Thymus (tissue), 14 donors: ENCODE results near the gene KCTD19. TPM values are rescaled to one million over a fixed set of nuclear protein-coding genes. Genes with fewer than 3 reads are reported as not detected.
"Not testable (repeated sequence)": the region's sequence is repeated elsewhere in the genome, so short reads cannot be mapped to it uniquely, and the experiment has no call there.

Source experiments
- DNase-seq, 9 donors: peaks; one replicate each; pipeline ENCODE4 v3.0.0-alpha.2; 2013; ENCODE audit warnings: low spot score in 9 of 9, low read depth in 6 of 9, missing footprints in 1 of 9
- H3K27ac ChIP-seq, 2 donors: one replicate each; pipeline ENCODE4 v1.5.1; 2013; ENCODE audit warnings: control low read depth in 1 of 2, low read depth in 1 of 2, low read length in 1 of 2, mild to moderate bottlenecking in 1 of 2, moderate library complexity in 1 of 2
- H3K27me3 ChIP-seq, 2 donors: one replicate each; pipeline ENCODE4 v1.5.1; 2013; ENCODE audit warnings: low read length in 1 of 2; ENCODE audit not compliant: control insufficient read depth in 2 of 2, insufficient read depth in 1 of 2
- H3K36me3 ChIP-seq, 2 donors: one replicate each; pipeline ENCODE4 v1.5.1; 2013; ENCODE audit warnings: low read length in 1 of 2, mild to moderate bottlenecking in 1 of 2, moderate library complexity in 1 of 2; ENCODE audit not compliant: control insufficient read depth in 2 of 2, insufficient read depth in 2 of 2
- H3K4me1 ChIP-seq, 2 donors: one replicate each; pipeline ENCODE4 v1.5.1; 2013; ENCODE audit warnings: low read length in 2 of 2; ENCODE audit not compliant: control insufficient read depth in 2 of 2, insufficient read depth in 2 of 2
- H3K4me3 ChIP-seq, 2 donors: one replicate each; pipeline ENCODE4 v1.5.1; 2013; ENCODE audit warnings: low read length in 2 of 2, control low read depth in 1 of 2, mild to moderate bottlenecking in 1 of 2
- H3K9me3 ChIP-seq, 2 donors: one replicate each; pipeline ENCODE4 v1.5.1; 2013; ENCODE audit warnings: low read length in 1 of 2, mild to moderate bottlenecking in 1 of 2; ENCODE audit not compliant: control insufficient read depth in 2 of 2, insufficient read depth in 1 of 2
- WGBS: extraction: QIAGEN DNeasy Blood & Tissue Kit; methylation state at CpG from one replicate; pipeline ENCODE4 v1.1.7; 2013; 5-methylcytosine and 5-hydroxymethylcytosine counted together
- long read RNA-seq, 10 donors: transcript quantifications; one replicate each; lab custom pipeline, GENCODE V29; 2026
- polyA plus RNA-seq: library from polyadenylated mRNA; stranded (reverse); fragments of 200-250 nt; gene quantifications from one replicate; pipeline ENCODE4 v1.2.3, GENCODE V29; 2013
- total RNA-seq: library from RNA; stranded (reverse); fragments of 120-200 nt; gene quantifications from one replicate; pipeline ENCODE4 v1.2.4, GENCODE V29; 2013
- donor health status: healthy.

The KCTD19 gene
- total RNA-seq, result 0.19 TPM
- 0.34 TPM for polyA plus RNA-seq
- long read RNA-seq, donor 1, result 0 reads
- long read RNA-seq, donor 2, result 0 reads
- long read RNA-seq, donor 3, result 0 reads
- long read RNA-seq, donor 4, result 0 reads
- long read RNA-seq, donor 5, result 0 reads
- long read RNA-seq, donor 6, result 0 reads
- long read RNA-seq, donor 7, result 0 reads
- long read RNA-seq, donor 8, result 0 reads
- long read RNA-seq, donor 9, result 0 reads
- long read RNA-seq, donor 10, result 0 reads

DNA sequence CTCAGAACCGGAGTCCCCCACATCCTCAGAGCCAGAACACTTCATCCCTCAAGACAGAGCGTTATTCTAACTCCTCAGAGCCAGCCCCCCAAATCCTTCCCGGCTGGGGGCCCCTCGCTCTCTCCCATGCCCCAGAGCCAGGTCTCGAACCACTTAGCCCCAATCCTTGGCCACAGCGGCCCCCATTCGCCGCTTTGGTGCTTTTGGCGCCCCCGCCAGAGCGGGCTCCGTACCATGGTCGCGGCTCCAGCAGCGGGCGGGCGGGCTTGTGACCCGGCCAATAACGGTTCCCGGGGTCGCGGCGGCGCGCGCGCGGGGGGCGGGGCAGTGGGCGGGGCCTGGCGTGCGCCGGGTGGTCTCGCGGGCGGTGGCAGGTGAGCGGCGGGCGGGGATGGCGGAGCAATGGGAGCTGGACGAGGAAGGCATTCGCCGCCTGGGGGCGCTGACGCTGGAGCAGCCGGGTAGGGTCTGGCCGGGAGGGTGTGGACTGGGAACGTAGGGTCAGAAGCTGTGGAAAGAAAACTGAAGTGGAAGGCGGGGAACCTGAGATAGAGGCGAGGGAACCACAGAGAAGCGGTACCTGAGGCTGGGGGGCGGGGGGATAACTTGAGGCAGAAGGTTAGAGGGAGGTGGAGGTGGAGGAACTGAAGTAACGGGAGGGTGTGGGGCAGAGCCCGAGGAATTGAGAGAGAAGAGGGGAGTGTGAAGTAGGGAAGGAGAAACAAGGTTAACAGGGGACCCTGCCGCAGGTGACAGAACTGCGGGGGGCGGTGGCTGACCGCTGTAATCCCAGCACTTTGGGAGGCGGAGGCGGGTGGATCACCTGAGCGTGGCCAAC, at the start of gene KCTD19, which contains the start of gene LRRC36:
KCTD19 (minus strand) TSS at position 270 of the 838 bp plus-strand sequence; CDS start at position 236, 34 bp downstream.
LRRC36 (plus strand) TSS at position 344 of the 838 bp plus-strand sequence; CDS start at position 392, 48 bp downstream.
- Histone ChIP-seq H3K27me3 (peaks cover 0 to 29% of the 10 kb centered on the region in 2 donors), H3K9me3 (no peaks in the 10 kb centered on the region), H3K36me3 (no peaks in the 10 kb centered on the region), H3K4me3 (peak within 1 kb of the TSS; percentile 50 to 53), H3K27ac (no peak within 1 kb of the TSS), H3K4me1 (peaks cover 6 to 10% of the 10 kb centered on the region in 2 donors)
- 11% methylated on average over 61 of the region's 61 CpGs for WGBS
- peak; percentile 15 to 81 (median 59) for DNase-seq

DNA sequence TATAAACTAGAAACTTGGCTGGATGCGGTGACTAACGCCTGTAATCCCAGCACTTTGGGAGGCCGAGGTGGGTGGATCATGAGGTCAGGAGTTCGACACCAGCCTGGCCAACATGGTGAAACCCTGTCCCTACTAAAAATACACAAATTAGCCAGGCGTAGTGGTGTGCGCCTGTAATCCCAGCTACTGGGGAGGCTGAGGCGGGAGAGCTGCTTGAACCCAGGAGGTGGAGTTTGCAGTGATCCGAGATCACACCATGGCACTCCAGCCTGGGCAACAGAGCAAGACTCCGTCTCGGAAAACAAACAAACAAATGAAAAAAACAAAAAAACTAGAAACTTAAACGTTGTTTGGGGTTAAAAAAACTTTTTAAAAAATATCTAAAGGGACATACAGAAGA, 49.5 kb upstream of the KCTD19 start:
- H3K27ac ChIP-seq, DNase-seq, H3K9me3 ChIP-seq, H3K4me1 ChIP-seq, H3K27me3 ChIP-seq, H3K4me3 ChIP-seq, H3K36me3 ChIP-seq: not testable (repeated sequence)
- WGBS, result 94% methylated on average over 11 of the region's 11 CpGs

- Histone ChIP-seq H3K9me3 (no peaks in the 10 kb centered on the region), H3K4me1 (no peaks in the 10 kb centered on the region), H3K27me3 (peaks cover 0 to 6% of the 10 kb centered on the region in 2 donors), H3K36me3 (no peaks in the 10 kb centered on the region), H3K27ac (no peak overlapping the region), H3K4me3 (no peak overlapping the region)
- DNase-seq, result no peak
Measured at GRCh38 chr16:67372664-67373063, 46.1 kb upstream of the KCTD19 start.

- DNase-seq, result no peak
- WGBS, result 97% methylated on average over 4 of the region's 4 CpGs
- Histone ChIP-seq H3K36me3 (no peaks in the 10 kb centered on the region), H3K27ac (no peak overlapping the region), H3K9me3 (no peaks in the 10 kb centered on the region), H3K4me3 (no peak overlapping the region), H3K27me3 (peaks cover 0 to 3% of the 10 kb centered on the region in 2 donors), H3K4me1 (no peaks in the 10 kb centered on the region)
Measured at GRCh38 chr16:67370661-67371060, 44.1 kb upstream of the KCTD19 start.

DNA sequence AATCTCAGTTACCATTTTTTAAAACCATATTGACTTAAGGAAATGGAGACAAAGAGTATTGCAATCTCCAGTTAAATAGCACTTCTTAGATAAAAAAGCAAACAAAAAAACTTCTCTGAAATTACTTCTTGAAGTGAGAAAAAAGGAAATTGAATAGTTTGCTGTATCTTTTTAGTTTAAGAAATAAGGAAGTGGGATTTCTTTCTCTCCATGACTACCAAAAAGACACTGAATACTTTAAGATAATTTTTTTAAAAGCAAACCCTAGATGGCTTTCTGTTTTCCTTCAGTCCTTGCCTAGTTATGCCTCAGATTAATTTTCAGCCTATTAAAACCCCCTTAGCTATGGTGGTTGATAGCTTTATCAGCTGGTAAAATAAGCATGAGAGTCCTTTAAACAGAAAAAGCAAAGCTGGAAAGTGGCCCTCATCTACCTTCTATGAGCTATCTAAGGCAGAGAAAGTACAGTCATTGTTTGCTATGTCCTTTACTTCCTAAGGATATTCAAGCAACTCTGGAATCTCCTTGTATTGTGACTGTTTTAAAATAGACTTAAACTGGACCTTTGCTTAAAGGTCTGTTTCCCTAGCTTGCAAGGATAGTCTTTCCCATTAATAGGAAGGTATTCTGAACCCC, 38.2 kb upstream of the KCTD19 start:
- H3K9me3 ChIP-seq, result no peaks in the 10 kb centered on the region
- no peaks in the 10 kb centered on the region for H3K4me1 ChIP-seq
- H3K27me3 ChIP-seq, result no peaks in the 10 kb centered on the region
- H3K27ac ChIP-seq, result no peak overlapping the region
- no peaks in the 10 kb centered on the region for H3K36me3 ChIP-seq
- no peak overlapping the region for H3K4me3 ChIP-seq
- peak in 1 of 9 donors; percentile 13 for DNase-seq

- no peaks in the 10 kb centered on the region for H3K36me3 ChIP-seq
- DNase-seq, result no peak
- H3K27me3 ChIP-seq, result no peaks in the 10 kb centered on the region
- 95% methylated on average over 3 of the region's 3 CpGs for WGBS
- H3K27ac ChIP-seq, result no peak overlapping the region
- no peaks in the 10 kb centered on the region for H3K9me3 ChIP-seq
- H3K4me1 ChIP-seq, result no peaks in the 10 kb centered on the region
- no peak overlapping the region for H3K4me3 ChIP-seq
Measured at GRCh38 chr16:67361038-67361437, 34.5 kb upstream of the KCTD19 start.

DNA sequence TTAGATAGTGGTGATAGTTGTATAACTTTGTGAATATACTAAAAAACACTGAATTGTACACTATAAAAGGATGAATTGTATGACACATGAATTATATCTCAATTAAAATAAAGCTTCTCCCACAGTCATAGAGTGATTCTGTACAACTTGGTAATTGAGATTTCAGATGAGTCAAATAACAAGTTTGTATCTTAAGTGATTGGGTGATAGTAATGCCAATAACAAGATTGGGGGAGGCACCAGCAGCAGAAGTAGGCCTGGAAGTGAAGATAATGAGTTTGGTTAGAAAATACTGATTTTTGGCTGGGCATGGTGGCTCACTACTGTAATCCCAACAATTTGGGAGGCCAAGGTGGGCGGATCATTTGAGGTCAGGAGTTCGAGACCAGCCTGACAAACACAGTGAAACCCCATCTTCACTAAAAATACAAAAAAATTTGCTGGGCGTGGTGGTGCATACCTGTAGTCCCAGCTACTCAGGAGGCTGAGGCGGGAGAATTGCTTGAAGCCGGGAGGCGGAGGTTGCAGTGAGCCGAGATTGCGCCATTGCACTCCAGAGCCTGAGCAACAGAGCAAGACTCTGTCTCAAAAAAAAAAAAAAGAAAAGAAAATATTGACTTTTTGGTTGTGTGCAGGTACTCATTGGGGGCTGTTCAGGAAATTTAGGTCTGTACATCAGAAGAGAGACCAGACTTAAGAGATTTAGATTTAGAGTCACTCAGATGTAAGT, 33.2 kb upstream of the KCTD19 start:
- not testable (repeated sequence) for H3K27me3 ChIP-seq, DNase-seq, H3K9me3 ChIP-seq, H3K4me1 ChIP-seq, H3K27ac ChIP-seq, H3K4me3 ChIP-seq, H3K36me3 ChIP-seq
- 98% methylated on average over 8 of the region's 8 CpGs for WGBS

DNA sequence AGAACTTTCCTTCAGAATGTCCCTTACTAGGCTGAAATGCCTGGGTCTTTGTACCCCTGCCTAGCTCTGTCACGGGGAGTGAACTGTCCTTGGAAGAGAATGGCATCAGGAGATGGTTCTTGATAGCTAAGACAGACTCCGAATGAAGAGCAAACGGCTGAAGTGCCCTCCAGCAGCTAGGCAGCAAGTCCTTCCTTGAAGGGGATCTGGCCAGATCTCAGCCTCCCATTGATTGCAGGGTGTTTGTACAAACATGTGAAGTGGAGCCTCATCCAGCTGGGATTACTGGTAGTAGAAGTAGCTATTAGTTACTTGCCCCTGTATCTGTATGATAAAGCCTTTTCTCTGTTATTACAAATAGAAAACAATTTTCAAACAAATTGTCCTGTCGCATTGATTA, 31.0 kb upstream of the KCTD19 start:
- H3K36me3 ChIP-seq, result no peaks in the 10 kb centered on the region
- H3K4me1 ChIP-seq, result no peaks in the 10 kb centered on the region
- 82% methylated on average over 4 of the region's 4 CpGs for WGBS
- no peaks in the 10 kb centered on the region for H3K9me3 ChIP-seq
- no peak overlapping the region for H3K27ac ChIP-seq
- no peak for DNase-seq
- H3K27me3 ChIP-seq, result no peaks in the 10 kb centered on the region
- no peak overlapping the region for H3K4me3 ChIP-seq
